Esophagus muscularis mucosa (tissue), 4 donors: ENCODE measurements around the gene ANKRD23. TPM values are rescaled to one million over a fixed set of nuclear protein-coding genes. Genes with fewer than 3 reads are reported as not detected.

Source experiments
- DNase-seq: peaks from one replicate; pipeline ENCODE4 v3.0.0-alpha.2; 2017; ENCODE audit errors: extremely low spot score
- H3K27ac ChIP-seq, 4 donors: fragments of 200-600 bp; sonication (generic); replicated peaks in 1 of 4; 1 replicate in 3 of 4; 2 replicates in 1 of 4; pipeline ENCODE4 v1.5.1; 2016 to 2019; ENCODE audit warnings: mild to moderate bottlenecking in 1 of 4
- H3K27me3 ChIP-seq, 4 donors: fragments of 200-600 bp; sonication (generic); one replicate each; pipeline versions ENCODE4 v1.5.1 to v1.6.0; 2016 to 2019
- H3K36me3 ChIP-seq, 4 donors: fragments of 200-600 bp; sonication (generic); one replicate each; pipeline ENCODE4 v1.5.1; 2016 to 2019
- H3K4me1 ChIP-seq, 4 donors: fragments of 200-600 bp; sonication (generic); one replicate each; pipeline ENCODE4 v1.5.1; 2016 to 2019
- H3K4me3 ChIP-seq, 4 donors: fragments of 200-600 bp; sonication (generic); 1 replicate in 2 of 4; 2 replicates in 2 of 4; pipeline ENCODE4 v1.5.1; 2016 to 2019; ENCODE audit warnings: mild to moderate bottlenecking in 4 of 4, moderate library complexity in 1 of 4
- H3K9me3 ChIP-seq, 4 donors: fragments of 200-600 bp; sonication (generic); 1 replicate in 3 of 4; 2 replicates in 1 of 4; pipeline ENCODE4 v1.5.1; 2016 to 2019
- CTCF ChIP-seq, 3 experiments: fragments of 200-600 bp in 2 of 3; fragments of 450-650 bp in 1 of 3; sonication (generic) in 2 of 3; IDR thresholded peaks; one replicate each; pipeline ENCODE4 v1.5.1; 2017 to 2019; ENCODE audit warnings: antibody characterized with exemption in 3 of 3, mild to moderate bottlenecking in 2 of 3, moderate library complexity in 1 of 3
- EP300 ChIP-seq: sonication (generic); formaldehyde crosslinking; IDR thresholded peaks from one replicate; pipeline ENCODE4 v1.6.1; 2017; ENCODE audit warnings: antibody characterized with exemption
- POLR2A ChIP-seq: fragments of 450-650 bp; IDR thresholded peaks from one replicate; pipeline ENCODE4 v1.6.1; 2017; ENCODE audit warnings: antibody characterized with exemption, moderate library complexity, mild to moderate bottlenecking, low read depth
- POLR2AphosphoS5 ChIP-seq, 2 donors: sonication (generic); formaldehyde crosslinking; IDR thresholded peaks; one replicate each; pipeline ENCODE4 v1.6.1; 2017; ENCODE audit warnings: antibody characterized with exemption in 2 of 2
- WGBS: methylation state at CpG from one replicate; pipeline ENCODE4 v1.1.5; 2018; 5-methylcytosine and 5-hydroxymethylcytosine counted together
- intact Hi-C: fragments of 100-400 bp; cut with DNase I; formaldehyde crosslinking; loops from one replicate; pipeline ENCODE4 v1.15.1; 2023
- total RNA-seq, 4 donors: library from RNA; depleted of rRNA; stranded (reverse); fragments of >200 nt; gene quantifications; one replicate each; pipeline versions ENCODE4 v1.1.0 to v1.2.1, GENCODE V29; 2016

Gene ANKRD23
- total RNA-seq, 4 donors from 2014 or later: 2.2 to 6.0 (median 4.2) TPM

DNA sequence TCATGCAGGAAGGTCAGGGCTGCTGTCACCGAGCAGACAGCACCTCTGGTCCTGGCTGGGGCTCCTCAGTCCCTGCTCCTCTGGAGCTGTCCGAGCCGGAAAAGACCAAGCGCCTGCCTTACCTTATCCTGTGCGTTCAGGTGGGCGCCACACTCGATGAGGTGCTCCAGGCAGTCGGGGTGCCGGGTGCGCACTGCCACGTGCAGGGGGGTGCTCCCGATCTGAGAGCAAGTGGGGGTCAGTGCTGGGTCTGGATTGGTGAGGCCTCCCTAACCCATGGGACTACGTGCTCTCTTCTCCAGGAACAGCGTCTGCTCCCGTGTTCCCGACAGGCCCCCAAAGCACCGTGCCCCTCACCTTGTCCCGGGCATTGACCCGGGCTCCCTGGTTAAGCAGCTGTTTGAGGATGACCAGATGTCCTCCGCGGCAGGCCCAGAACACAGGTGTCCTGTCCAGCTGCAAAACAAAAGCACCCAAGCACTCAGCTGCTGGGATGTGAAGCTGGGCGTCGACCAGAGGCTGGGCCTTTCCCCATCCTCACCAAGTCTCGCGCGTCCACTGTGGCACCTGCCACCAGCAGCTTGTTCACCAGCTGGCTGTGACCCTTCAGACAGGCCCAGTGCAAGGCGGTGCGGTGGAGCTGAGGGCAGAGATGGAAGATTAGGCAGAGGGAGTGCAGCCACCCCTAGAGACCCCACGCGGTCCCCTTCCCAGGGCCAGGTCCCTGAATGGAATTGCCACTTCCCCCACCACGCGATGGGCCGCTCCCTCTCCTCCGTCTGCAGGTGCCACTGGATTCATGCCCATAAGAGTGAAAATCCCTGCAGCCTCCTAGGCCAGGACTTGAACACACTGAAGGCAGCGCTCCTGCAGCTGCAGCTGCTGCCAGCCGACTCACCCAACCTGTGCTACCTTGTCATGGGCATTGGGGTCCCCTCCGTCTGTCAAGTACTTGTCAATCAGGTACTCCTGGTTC is 3.7 kb downstream of the ANKRD23 start:
- no peak for DNase-seq
- Histone ChIP-seq H3K36me3 (peaks cover 0 to 57% (median 27%) of the 10 kb centered on the region in 4 donors), H3K27ac (no peak overlapping the region), H3K4me1 (peaks cover 10 to 20% (median 16%) of the 10 kb centered on the region in 4 donors), H3K9me3 (no peaks in the 10 kb centered on the region), H3K4me3 (no peak overlapping the region), H3K27me3 (no peaks in the 10 kb centered on the region)
- intact Hi-C loops: no loop called here
- WGBS: 83% methylated on average over 18 of the region's 37 CpGs
- TF ChIP-seq EP300 (no peak), POLR2A (no peak), CTCF (IDR thresholded peaks at IDR 0.05) (no peak), POLR2AphosphoS5 (IDR thresholded peaks at IDR 0.05) (no peak)

DNA sequence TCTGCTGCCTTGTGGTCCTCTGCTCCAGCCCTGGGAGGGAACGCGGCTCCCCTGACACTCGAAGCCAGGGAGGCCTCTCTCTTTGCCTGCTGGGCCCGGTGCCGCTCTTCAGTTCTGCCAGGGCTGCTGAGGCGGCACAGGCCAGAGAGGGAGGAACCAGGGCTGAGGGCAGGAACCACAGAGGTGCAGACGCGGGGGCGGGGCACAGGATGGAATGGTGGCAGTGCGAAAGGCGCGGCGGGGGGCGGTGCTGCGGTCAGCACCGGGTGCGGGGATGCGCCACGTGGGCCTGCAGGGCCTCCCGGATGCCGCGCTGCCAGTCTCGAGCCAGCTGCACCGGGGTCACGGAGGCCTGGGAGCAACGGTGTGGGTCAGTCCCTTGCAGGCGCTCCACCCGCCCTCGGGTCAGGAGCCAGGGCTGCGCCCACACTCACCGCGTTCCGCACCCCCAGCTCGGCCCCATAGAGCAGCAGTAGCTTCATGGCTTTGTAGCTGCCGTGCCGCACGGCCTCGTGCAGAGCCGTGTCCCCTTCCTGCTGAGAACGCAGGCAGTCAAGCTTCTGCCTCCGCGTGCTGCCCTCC is 4.4 kb downstream of the ANKRD23 start:
- no peaks in the 10 kb centered on the region for H3K9me3 ChIP-seq
- no peaks in the 10 kb centered on the region for H3K27me3 ChIP-seq
- peaks cover 2 to 59% (median 35%) of the 10 kb centered on the region in 4 donors for H3K36me3 ChIP-seq
- H3K4me1 ChIP-seq: peaks cover 10 to 20% (median 16%) of the 10 kb centered on the region in 4 donors
- DNase-seq: no peak
- intact Hi-C loops: no loop called here
- no peak overlapping the region for H3K27ac ChIP-seq
- 40% methylated on average over 1 of the region's 42 CpGs for WGBS
- TF ChIP-seq POLR2A: no peak
- no peak for TF ChIP-seq POLR2AphosphoS5 (IDR thresholded peaks at IDR 0.05)
- no peak for TF ChIP-seq CTCF (IDR thresholded peaks at IDR 0.05)
- TF ChIP-seq EP300: no peak
- H3K4me3 ChIP-seq: peak overlapping the region in 2 of 4 donors; percentile 5 to 15

GRCh38 chr2:96838345-96839292 is 5.2 kb downstream of the ANKRD23 start:
- Histone ChIP-seq H3K4me3 (no peak overlapping the region), H3K9me3 (no peaks in the 10 kb centered on the region), H3K36me3 (peaks cover 4 to 61% (median 37%) of the 10 kb centered on the region in 4 donors), H3K27me3 (no peaks in the 10 kb centered on the region), H3K4me1 (peaks cover 14 to 24% (median 18%) of the 10 kb centered on the region in 4 donors), H3K27ac (no peak overlapping the region)
- 88% methylated on average over 15 of the region's 23 CpGs for WGBS
- no peak for DNase-seq
- intact Hi-C loops: no loop called here
- TF ChIP-seq EP300: no peak
- TF ChIP-seq POLR2A: no peak
- no peak for TF ChIP-seq POLR2AphosphoS5 (IDR thresholded peaks at IDR 0.05)
- no peak for TF ChIP-seq CTCF (IDR thresholded peaks at IDR 0.05)

DNA sequence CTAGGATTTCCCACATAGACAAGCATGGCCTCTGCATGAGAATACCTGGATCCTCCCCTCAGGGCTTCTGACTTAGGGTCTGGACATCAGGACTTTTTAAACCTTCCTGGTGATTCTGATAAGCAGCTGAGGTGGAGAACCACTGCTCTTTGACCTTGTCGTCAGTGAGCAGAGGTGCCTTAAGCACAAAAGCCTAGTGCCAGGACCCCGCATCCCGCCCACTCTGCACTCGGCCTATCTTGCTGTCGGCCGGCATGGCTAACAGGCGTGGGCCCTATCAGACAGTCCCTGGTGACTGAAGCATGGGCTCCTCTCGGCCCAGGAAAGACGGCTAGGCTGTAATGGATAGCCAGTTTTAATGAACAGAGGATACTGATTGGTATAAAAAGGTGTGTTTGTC is 6.2 kb downstream of the ANKRD23 start:
- peaks cover 4 to 70% (median 46%) of the 10 kb centered on the region in 4 donors for H3K36me3 ChIP-seq
- H3K4me1 ChIP-seq: peaks cover 20 to 30% (median 26%) of the 10 kb centered on the region in 4 donors
- intact Hi-C loops: no loop called here
- H3K9me3 ChIP-seq: no peaks in the 10 kb centered on the region
- H3K4me3 ChIP-seq: no peak overlapping the region
- WGBS: 90% methylated on average over 5 of the region's 9 CpGs
- no peak overlapping the region for H3K27ac ChIP-seq
- DNase-seq: no peak
- TF ChIP-seq POLR2A: no peak
- TF ChIP-seq CTCF (IDR thresholded peaks at IDR 0.05): no peak
- H3K27me3 ChIP-seq: no peaks in the 10 kb centered on the region
